Ectodermal cell (in vitro differentiated cells): Measurements from ENCODE around the gene RUNX1.

ENCODE experiments used
- H3K27ac ChIP-seq: 2 replicates; pipeline ENCODE4 v1.7.0; 2013; ENCODE audit warnings: mild to moderate bottlenecking, low read depth, low read length; ENCODE audit not compliant: insufficient read depth, poor library complexity, severe bottlenecking
- H3K27me3 ChIP-seq: 2 replicates; pipeline ENCODE4 v1.7.0; 2013; ENCODE audit warnings: mild to moderate bottlenecking, low read length; ENCODE audit not compliant: insufficient read depth, control insufficient read depth, poor library complexity, severe bottlenecking
- H3K36me3 ChIP-seq: one replicate; pipeline ENCODE4 v1.7.0; 2013; ENCODE audit warnings: low read length; ENCODE audit not compliant: control insufficient read depth, insufficient read depth
- H3K4me1 ChIP-seq: one replicate; pipeline ENCODE4 v1.7.0; 2013; ENCODE audit warnings: low read length; ENCODE audit not compliant: control insufficient read depth, insufficient read depth
- H3K4me3 ChIP-seq: 2 replicates; pipeline ENCODE4 v1.7.0; 2013; ENCODE audit warnings: low read depth, low read length, control low read depth; ENCODE audit not compliant: insufficient read depth
- H3K9me3 ChIP-seq: 2 replicates; pipeline ENCODE4 v1.7.0; 2013; ENCODE audit warnings: mild to moderate bottlenecking, low read length, moderate library complexity; ENCODE audit not compliant: control insufficient read depth
- WGBS, 2 experiments: methylation state at CpG; one replicate each; pipeline ENCODE4 v1.1.7; 2013; ENCODE audit warnings: missing lambda C conversion rate in 2 of 2; 5-methylcytosine and 5-hydroxymethylcytosine counted together

Gene RUNX1

GRCh38 chr21:34906401-34906800 lies 142.7 kb downstream of the RUNX1 start:
- Histone ChIP-seq H3K4me3 (no peak overlapping the region), H3K9me3 (no peaks in the 10 kb centered on the region), H3K36me3 (no peaks in the 10 kb centered on the region), H3K27me3 (no peaks in the 10 kb centered on the region), H3K4me1 (no peaks in the 10 kb centered on the region), H3K27ac (no peak overlapping the region)

- Histone ChIP-seq H3K4me1 (no peaks in the 10 kb centered on the region), H3K27ac (no peak overlapping the region), H3K27me3 (no peaks in the 10 kb centered on the region), H3K4me3 (no peak overlapping the region), H3K9me3 (no peaks in the 10 kb centered on the region), H3K36me3 (no peaks in the 10 kb centered on the region)
- 84 to 100% methylated on average over 2 to 4 of the region's 4 CpGs for WGBS, 2 experiments
Observed at GRCh38 chr21:34905218-34905537, 143.9 kb downstream of the RUNX1 start.

- no peaks in the 10 kb centered on the region for H3K4me1 ChIP-seq
- 90 to 91% methylated on average over 8 of the region's 8 CpGs for WGBS, 2 experiments
- no peaks in the 10 kb centered on the region for H3K36me3 ChIP-seq
- no peaks in the 10 kb centered on the region for H3K9me3 ChIP-seq
- no peak overlapping the region for H3K27ac ChIP-seq
- H3K4me3 ChIP-seq, result no peak overlapping the region
- H3K27me3 ChIP-seq, result no peaks in the 10 kb centered on the region
Observed at GRCh38 chr21:34904526-34905217, 144.4 kb downstream of the RUNX1 start.

- Histone ChIP-seq H3K4me3 (no peak overlapping the region), H3K4me1 (no peaks in the 10 kb centered on the region), H3K27me3 (peaks cover 2% of the 10 kb centered on the region), H3K9me3 (no peaks in the 10 kb centered on the region), H3K27ac (no peak overlapping the region), H3K36me3 (no peaks in the 10 kb centered on the region)
- 87 to 96% methylated on average over 2 of the region's 2 CpGs for WGBS, 2 experiments
Observed at GRCh38 chr21:34900376-34900775, 148.7 kb downstream of the RUNX1 start.

GRCh38 chr21:34899760-34900159 lies 149.3 kb downstream of the RUNX1 start:
- H3K36me3 ChIP-seq, result no peaks in the 10 kb centered on the region
- no peak overlapping the region for H3K4me3 ChIP-seq
- WGBS, 2 experiments, result 89 to 90% methylated on average over 1 of the region's 1 CpG
- H3K9me3 ChIP-seq, result no peaks in the 10 kb centered on the region
- H3K4me1 ChIP-seq, result no peaks in the 10 kb centered on the region
- no peak overlapping the region for H3K27ac ChIP-seq
- peaks cover 6% of the 10 kb centered on the region for H3K27me3 ChIP-seq

GRCh38 chr21:34899302-34899701 lies 149.8 kb downstream of the RUNX1 start:
- no peaks in the 10 kb centered on the region for H3K4me1 ChIP-seq
- H3K27ac ChIP-seq, result no peak overlapping the region
- H3K4me3 ChIP-seq, result no peak overlapping the region
- WGBS, 2 experiments, result 87 to 95% methylated on average over 2 of the region's 2 CpGs
- H3K36me3 ChIP-seq, result no peaks in the 10 kb centered on the region
- H3K9me3 ChIP-seq, result no peaks in the 10 kb centered on the region
- peaks cover 11% of the 10 kb centered on the region for H3K27me3 ChIP-seq

- 89 to 96% methylated on average over 2 of the region's 2 CpGs for WGBS, 2 experiments
- Histone ChIP-seq H3K4me1 (no peaks in the 10 kb centered on the region), H3K27ac (no peak overlapping the region), H3K9me3 (no peaks in the 10 kb centered on the region), H3K36me3 (no peaks in the 10 kb centered on the region), H3K4me3 (no peak overlapping the region), H3K27me3 (peaks cover 26% of the 10 kb centered on the region)
Observed at GRCh38 chr21:34897828-34898227, 151.3 kb downstream of the RUNX1 start.

GRCh38 chr21:34894401-34894800 lies 154.7 kb downstream of the RUNX1 start:
- no peaks in the 10 kb centered on the region for H3K9me3 ChIP-seq

GRCh38 chr21:34892209-34892608 lies 156.9 kb downstream of the RUNX1 start:
- Histone ChIP-seq H3K27me3 (peaks cover 81% of the 10 kb centered on the region), H3K9me3 (no peaks in the 10 kb centered on the region), H3K4me3 (no peak overlapping the region), H3K36me3 (no peaks in the 10 kb centered on the region), H3K27ac (no peak overlapping the region), H3K4me1 (peaks cover 15% of the 10 kb centered on the region)

More at GRCh38 chr21:34894401-34894800, 154.7 kb downstream of the RUNX1 start:
- H3K4me3 ChIP-seq, result no peak overlapping the region
- 75 to 89% methylated on average over 1 of the region's 1 CpG for WGBS, 2 experiments
- H3K4me1 ChIP-seq, result peaks cover 15% of the 10 kb centered on the region
- H3K27me3 ChIP-seq, result peaks cover 60% of the 10 kb centered on the region
- H3K36me3 ChIP-seq, result no peaks in the 10 kb centered on the region
- no peak overlapping the region for H3K27ac ChIP-seq

GRCh38 chr21:34891613-34891943 lies 157.5 kb downstream of the RUNX1 start:
- Histone ChIP-seq H3K36me3 (no peaks in the 10 kb centered on the region), H3K4me1 (peaks cover 17% of the 10 kb centered on the region), H3K9me3 (no peaks in the 10 kb centered on the region), H3K27ac (no peak overlapping the region), H3K27me3 (peaks cover 87% of the 10 kb centered on the region), H3K4me3 (peak overlapping the region; percentile 10)
- 3 to 6% methylated on average over 8 of the region's 8 CpGs for WGBS, 2 experiments
